Measurements from ENCODE around the gene CDKAL1.

The CDKAL1 gene

DNA sequence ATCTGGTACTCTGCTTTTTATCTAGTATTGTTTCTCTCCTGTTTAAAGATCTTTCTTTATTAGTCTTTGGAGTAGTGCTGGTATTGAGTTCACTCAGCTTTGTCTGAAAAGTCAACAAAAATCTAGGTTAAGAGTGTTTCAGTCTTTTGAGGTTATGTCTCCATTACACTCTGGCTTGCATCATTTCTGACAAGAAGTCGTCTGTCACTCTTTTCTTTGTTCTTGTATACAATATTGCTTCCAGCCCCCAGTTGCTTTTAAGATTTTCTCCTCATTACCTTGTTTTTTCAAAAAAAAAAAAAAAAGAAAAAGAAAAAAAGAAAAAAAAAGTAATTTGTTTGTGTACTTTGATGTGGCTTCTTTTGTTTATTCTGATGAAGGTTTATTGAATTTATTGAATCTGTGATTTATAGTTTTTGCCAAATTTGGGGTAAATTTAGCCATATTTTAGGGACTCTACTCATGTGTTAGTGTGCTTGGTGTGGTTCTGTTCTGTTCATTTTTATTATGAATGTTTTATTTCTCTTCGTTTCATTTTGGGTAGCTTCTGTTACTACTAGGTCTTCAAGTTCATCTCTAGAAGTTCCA is 408.9 kb downstream of the CDKAL1 start:
- Histone ChIP-seq H3K9ac (ENCODE audit: low read depth, low read length) (no peak overlapping the region), H3K4me1 (ENCODE audit: insufficient read depth, low read length) (peaks cover 7% of the 10 kb centered on the region; the same call in 1 of the 2 replicates), H3K9me3 (ENCODE audit: control insufficient read depth, insufficient read depth, low read length) (no peaks in the 10 kb centered on the region), H3K36me3 (ENCODE audit: insufficient read depth, low read length) (no peaks in the 10 kb centered on the region)

DNA sequence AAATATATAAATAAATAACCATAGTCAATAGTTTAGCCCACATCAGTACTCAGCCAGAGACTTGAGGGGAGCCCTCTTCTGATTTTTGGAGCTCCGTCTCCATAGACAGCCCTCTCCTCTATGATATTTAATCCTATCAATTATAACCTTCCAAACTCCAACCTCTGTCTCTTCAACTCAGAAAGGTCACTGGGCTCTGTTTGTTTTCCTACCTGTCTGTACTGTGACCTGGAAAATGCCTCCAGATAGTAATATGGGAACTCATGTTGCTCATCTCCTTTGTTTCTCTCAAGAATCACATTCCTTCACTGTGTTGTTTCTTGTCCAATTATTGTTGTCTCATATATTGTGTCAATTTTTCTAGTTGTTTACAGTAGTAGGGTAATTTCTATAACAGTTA is 409.7 kb downstream of the CDKAL1 start:
- Histone ChIP-seq H3K36me3 (ENCODE audit: insufficient read depth, low read length) (no peaks in the 10 kb centered on the region), H3K4me1 (ENCODE audit: insufficient read depth, low read length) (peaks cover 5% of the 10 kb centered on the region; the same call in 1 of the 2 replicates), H3K9ac (ENCODE audit: low read depth, low read length) (no peak overlapping the region), H3K9me3 (ENCODE audit: control insufficient read depth, insufficient read depth, low read length) (no peaks in the 10 kb centered on the region)

DNA sequence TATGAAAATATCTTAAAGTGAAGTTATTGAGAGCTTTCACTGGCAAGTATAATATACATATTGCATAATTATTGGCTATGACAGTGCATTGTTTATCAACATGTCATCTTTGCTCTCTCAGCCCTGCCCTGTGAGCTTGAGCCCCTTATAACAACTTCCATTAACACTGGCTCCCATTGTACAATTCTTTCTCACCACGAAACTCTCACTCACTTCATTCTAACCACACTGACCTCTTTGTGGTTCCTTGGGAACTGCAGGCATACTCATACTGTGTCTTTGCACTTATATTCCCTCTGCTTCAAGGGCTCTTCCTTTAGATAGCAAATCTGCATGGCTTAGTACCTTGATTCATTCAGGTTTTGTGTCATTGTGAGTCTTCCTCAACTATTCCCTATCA is 411.8 kb downstream of the CDKAL1 start:
- Histone ChIP-seq H3K36me3 (ENCODE audit: insufficient read depth, low read length) (no peaks in the 10 kb centered on the region), H3K9ac (ENCODE audit: low read depth, low read length) (no peak overlapping the region), H3K4me1 (ENCODE audit: insufficient read depth, low read length) (no peaks in the 10 kb centered on the region), H3K9me3 (ENCODE audit: control insufficient read depth, insufficient read depth, low read length) (no peaks in the 10 kb centered on the region)

DNA sequence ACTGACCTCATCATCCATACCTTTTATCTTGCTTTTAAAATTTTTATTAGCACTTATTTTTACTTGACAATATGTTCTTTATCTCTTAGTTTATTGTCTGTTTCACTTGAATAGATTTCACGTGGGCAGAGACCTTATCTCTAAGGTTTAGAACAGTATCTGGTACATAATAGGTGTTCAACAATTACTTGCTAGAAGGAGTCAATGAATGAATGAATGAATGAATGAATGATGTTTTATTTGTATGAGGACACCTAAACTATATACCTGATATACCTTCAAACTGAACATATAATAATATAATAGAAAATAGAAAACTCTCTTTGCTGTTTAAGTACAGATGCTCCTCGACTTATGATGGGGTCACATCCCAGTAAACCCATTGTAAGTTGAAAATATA is 412.6 kb downstream of the CDKAL1 start:
- H3K9me3 ChIP-seq (ENCODE audit: control insufficient read depth, insufficient read depth, low read length): no peaks in the 10 kb centered on the region
- no peaks in the 10 kb centered on the region for H3K36me3 ChIP-seq (ENCODE audit: insufficient read depth, low read length)
- no peak overlapping the region for H3K9ac ChIP-seq (ENCODE audit: low read depth, low read length)
- no peaks in the 10 kb centered on the region for H3K4me1 ChIP-seq (ENCODE audit: insufficient read depth, low read length)

DNA sequence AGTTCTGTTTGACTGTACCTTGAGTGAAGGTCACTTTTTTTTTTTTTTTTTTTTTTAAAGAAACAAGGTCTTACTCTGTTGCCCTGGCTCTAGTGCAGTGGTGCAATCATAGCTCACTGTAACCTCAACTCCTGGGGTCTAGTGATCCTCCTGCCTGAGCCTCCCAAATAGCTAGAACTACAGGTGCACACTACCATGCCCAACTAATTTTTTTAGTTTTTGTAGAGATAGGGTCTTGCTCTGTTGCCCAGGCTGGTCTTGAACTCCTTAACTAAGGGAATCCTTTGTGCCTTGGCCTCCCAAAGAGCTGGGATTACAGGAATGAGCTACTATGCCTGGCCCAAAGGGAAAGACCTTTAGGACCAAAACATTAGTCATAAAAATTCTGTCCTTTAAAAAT is 413.7 kb downstream of the CDKAL1 start:
- H3K4me1 ChIP-seq (ENCODE audit: insufficient read depth, low read length): peaks cover 8% of the 10 kb centered on the region
- no peaks in the 10 kb centered on the region for H3K36me3 ChIP-seq (ENCODE audit: insufficient read depth, low read length)
- no peaks in the 10 kb centered on the region for H3K9me3 ChIP-seq (ENCODE audit: control insufficient read depth, insufficient read depth, low read length)
- no peak overlapping the region for H3K9ac ChIP-seq (ENCODE audit: low read depth, low read length)

DNA sequence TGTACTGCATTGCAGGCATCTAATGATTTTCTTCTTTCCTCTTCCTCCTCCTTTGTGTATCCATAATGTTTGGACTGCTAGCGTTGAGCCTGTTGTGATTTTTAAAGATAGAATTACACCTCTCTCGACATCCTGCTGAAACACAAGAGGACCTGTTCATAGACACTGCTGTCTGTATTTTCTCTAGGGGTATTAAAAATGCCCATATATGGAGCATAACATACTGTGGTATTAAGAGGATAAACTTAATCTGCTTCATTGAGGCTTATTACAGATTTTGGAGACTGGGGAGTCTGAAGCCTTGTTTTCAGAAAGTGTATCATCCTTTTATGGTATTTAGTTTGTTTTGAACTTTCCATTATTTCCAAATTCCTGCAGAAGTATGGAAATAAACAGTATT is 414.3 kb downstream of the CDKAL1 start:
- Histone ChIP-seq H3K9me3 (ENCODE audit: control insufficient read depth, insufficient read depth, low read length) (no peaks in the 10 kb centered on the region), H3K4me1 (ENCODE audit: insufficient read depth, low read length) (peaks cover 13% of the 10 kb centered on the region), H3K9ac (ENCODE audit: low read depth, low read length) (no peak overlapping the region), H3K36me3 (ENCODE audit: insufficient read depth, low read length) (no peaks in the 10 kb centered on the region)

DNA sequence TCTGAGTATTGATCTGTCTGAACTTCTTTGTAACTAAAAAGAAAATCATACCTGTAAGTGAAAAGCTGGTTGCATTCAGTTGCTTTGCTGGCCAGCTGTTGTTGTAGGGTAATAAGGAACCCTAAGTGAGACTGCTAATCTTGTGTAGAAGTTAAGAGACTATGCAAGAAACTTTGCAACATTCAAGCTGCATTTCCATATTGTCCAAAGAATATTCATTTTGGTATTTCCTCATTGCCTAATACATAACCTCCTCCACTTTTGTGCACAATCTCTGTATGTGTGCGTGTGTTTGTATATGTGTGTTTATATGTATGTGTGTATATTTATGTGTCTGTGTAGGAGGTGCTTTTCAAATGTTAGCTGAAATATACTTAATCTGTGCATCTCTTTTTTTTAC is 414.9 kb downstream of the CDKAL1 start:
- Histone ChIP-seq H3K4me1 (ENCODE audit: insufficient read depth, low read length) (peaks cover 15% of the 10 kb centered on the region), H3K36me3 (ENCODE audit: insufficient read depth, low read length) (no peaks in the 10 kb centered on the region), H3K9me3 (ENCODE audit: control insufficient read depth, insufficient read depth, low read length) (no peaks in the 10 kb centered on the region), H3K9ac (ENCODE audit: low read depth, low read length) (no peak overlapping the region)

DNA sequence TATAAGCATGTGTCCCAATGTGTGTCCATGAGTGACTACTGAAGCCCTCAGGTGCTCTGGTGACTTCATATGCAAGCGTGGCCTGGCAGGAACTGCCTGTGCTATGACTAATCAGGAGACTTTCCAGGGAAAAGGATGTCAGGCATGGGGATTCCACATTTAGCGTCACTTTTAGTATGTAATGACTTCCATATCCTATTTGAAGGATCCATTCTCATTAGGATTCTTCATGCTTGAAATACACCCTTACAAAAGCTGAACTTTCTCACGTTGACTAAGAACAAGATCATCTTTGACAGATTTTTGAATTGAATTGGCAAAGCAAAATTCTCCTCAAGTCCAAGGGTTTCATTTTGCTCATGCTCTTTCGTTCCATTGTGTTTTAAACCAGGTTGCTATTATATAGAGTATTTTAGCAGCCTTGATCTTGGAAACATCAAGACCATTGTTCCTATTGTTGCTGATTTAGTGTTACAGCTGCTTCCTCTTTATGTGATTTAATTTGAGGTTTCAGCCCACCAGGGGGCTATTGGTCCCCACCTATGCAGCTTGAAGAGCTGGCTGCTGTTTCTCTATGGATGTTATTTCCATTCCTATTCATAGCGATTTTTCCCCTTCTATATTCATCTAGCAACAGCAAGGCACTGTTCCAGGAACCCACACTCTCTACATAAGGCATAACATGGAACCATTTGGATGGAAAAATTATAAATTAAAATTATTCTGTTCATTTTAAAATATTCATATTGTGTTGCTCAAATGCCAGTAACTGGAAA is 418.6 kb downstream of the CDKAL1 start:
- Histone ChIP-seq H3K36me3 (ENCODE audit: insufficient read depth, low read length) (no peaks in the 10 kb centered on the region), H3K9me3 (ENCODE audit: control insufficient read depth, insufficient read depth, low read length) (no peaks in the 10 kb centered on the region), H3K4me1 (ENCODE audit: insufficient read depth, low read length) (peaks cover 32% of the 10 kb centered on the region), H3K9ac (ENCODE audit: low read depth, low read length) (no peak overlapping the region)

DNA sequence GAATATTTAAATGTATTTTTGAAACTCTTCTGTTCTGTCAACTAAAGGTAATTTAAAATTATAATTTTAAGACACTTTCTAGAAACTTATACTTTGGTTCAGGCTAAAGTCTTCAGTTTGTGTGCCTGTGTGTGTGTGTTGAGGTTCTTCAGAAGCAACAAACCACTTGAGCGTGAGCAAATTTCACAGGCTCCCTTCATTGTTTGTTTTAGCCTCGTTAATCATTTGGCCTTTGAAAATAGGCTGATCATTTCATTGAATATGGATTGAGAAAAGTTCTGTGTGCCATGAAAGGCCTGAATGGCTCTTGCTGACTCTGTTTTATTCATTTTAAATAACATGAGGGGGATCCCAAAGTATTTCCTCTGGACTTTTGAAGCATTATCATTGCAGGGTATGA is 420.1 kb downstream of the CDKAL1 start:
- Histone ChIP-seq H3K36me3 (ENCODE audit: insufficient read depth, low read length) (no peaks in the 10 kb centered on the region), H3K4me1 (ENCODE audit: insufficient read depth, low read length) (peaks cover 32% of the 10 kb centered on the region), H3K9me3 (ENCODE audit: control insufficient read depth, insufficient read depth, low read length) (no peaks in the 10 kb centered on the region), H3K9ac (ENCODE audit: low read depth, low read length) (no peak overlapping the region)

DNA sequence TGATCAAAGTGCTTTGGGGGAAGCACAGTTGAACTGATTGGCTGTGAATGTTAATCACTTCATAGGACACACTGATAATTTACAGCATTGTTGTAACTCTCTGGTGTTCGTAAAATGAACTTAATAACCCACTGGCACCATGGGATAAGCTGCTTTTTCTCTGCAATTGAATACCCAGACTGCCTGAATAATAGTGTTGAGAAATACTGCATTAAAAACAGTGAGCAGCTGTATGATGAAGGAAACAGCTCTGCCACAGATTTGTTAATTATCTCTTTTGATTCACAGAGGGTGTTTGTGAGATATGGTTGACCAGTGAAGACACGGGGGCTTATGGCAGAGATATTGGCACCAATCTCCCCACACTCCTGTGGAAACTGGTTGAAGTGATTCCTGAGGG is 420.9 kb downstream of the CDKAL1 start:
- H3K4me1 ChIP-seq (ENCODE audit: insufficient read depth, low read length): peaks cover 35% of the 10 kb centered on the region
- H3K9ac ChIP-seq (ENCODE audit: low read depth, low read length): no peak overlapping the region
- H3K9me3 ChIP-seq (ENCODE audit: control insufficient read depth, insufficient read depth, low read length): no peaks in the 10 kb centered on the region
- no peaks in the 10 kb centered on the region for H3K36me3 ChIP-seq (ENCODE audit: insufficient read depth, low read length)

DNA sequence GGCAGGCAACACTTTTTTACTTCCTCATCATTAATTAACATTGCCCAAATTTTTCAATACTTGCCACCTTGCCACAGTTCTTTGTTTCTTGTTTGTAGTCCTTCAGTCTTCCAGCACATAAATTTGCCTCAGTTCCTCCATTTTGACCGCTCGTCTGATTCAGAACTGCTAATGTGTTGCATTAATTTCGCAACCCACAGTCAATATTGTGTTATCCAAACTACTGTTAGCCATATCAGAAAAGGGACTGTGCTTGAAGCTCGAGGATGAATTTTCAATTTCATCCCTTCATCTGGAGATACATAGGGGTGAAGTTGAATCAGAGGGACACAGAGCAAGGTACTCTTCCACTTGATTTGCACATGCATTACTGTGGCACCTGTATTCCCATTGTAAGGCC is 421.5 kb downstream of the CDKAL1 start:
- Histone ChIP-seq H3K4me1 (ENCODE audit: insufficient read depth, low read length) (peaks cover 35% of the 10 kb centered on the region), H3K9ac (ENCODE audit: low read depth, low read length) (no peak overlapping the region), H3K36me3 (ENCODE audit: insufficient read depth, low read length) (no peaks in the 10 kb centered on the region), H3K9me3 (ENCODE audit: control insufficient read depth, insufficient read depth, low read length) (no peaks in the 10 kb centered on the region)

DNA sequence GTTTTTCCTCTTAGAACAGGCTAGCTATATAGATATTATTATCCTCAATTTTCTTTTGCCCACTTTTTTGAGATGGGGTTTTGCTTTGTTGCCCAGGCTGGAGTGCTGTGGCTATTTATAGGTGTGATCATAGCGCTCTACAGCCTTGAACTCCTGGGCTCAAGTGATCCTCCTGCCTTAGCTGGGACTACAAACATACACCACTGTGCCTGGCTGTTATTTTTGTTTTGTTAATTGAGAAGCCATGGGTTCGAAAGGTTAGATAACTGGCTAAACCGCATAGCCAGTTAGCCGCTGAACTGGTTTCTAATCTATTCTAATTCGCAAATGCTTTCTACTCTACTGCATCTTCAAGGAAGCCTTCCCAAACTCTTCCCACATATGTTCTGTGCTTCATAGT is 425.8 kb downstream of the CDKAL1 start:
- H3K4me1 ChIP-seq (ENCODE audit: insufficient read depth, low read length): peaks cover 15% of the 10 kb centered on the region
- no peaks in the 10 kb centered on the region for H3K36me3 ChIP-seq (ENCODE audit: insufficient read depth, low read length)
- H3K9me3 ChIP-seq (ENCODE audit: control insufficient read depth, insufficient read depth, low read length): no peaks in the 10 kb centered on the region
- H3K9ac ChIP-seq (ENCODE audit: low read depth, low read length): no peak overlapping the region

DNA sequence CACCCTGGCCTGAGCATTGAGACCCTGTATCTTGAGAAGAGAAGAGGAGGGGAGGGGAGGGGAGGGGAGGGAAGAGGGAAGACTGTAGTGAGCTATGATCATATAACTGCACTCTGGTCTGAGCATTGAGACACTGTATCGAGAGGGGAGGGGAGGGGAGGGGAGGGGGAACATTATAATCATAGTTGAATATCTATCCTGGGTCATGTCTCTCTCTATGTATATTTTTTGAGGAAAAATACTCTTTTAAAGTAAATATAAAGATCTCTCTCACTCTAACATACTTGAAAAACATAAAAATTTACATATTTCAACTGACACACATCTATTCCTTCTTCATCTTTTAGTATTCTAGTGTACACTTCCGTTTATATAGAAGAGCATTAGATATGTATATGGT is 431.0 kb downstream of the CDKAL1 start:
- H3K9me3 ChIP-seq (ENCODE audit: control insufficient read depth, insufficient read depth, low read length): peaks cover 7% of the 10 kb centered on the region; the same call in 1 of the 2 replicates
- no peaks in the 10 kb centered on the region for H3K36me3 ChIP-seq (ENCODE audit: insufficient read depth, low read length)
- no peaks in the 10 kb centered on the region for H3K4me1 ChIP-seq (ENCODE audit: insufficient read depth, low read length)
- H3K9ac ChIP-seq (ENCODE audit: low read depth, low read length): no peak overlapping the region

DNA sequence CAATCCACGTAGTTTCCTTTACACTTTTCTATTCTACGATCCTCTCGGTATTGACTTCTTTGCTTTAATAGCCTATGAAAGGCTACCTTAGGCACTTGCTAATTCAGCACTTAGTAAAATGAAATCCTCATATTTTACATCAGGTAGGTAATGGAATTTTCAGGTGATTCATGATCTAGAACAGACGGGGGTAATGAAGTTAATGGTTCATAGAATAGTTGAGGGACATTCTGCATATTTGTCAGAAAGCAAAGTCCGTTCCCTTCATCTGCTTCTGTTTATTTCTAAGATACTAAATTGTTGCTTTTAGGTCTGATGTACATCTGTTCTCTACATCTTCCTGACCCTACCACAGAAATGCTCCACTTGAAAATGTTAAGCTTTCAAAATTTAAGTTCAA is 431.7 kb downstream of the CDKAL1 start:
- no peaks in the 10 kb centered on the region for H3K36me3 ChIP-seq (ENCODE audit: insufficient read depth, low read length)
- H3K9ac ChIP-seq (ENCODE audit: low read depth, low read length): no peak overlapping the region
- H3K9me3 ChIP-seq (ENCODE audit: control insufficient read depth, insufficient read depth, low read length): peaks cover 7% of the 10 kb centered on the region; the same call in 1 of the 2 replicates
- H3K4me1 ChIP-seq (ENCODE audit: insufficient read depth, low read length): no peaks in the 10 kb centered on the region

DNA sequence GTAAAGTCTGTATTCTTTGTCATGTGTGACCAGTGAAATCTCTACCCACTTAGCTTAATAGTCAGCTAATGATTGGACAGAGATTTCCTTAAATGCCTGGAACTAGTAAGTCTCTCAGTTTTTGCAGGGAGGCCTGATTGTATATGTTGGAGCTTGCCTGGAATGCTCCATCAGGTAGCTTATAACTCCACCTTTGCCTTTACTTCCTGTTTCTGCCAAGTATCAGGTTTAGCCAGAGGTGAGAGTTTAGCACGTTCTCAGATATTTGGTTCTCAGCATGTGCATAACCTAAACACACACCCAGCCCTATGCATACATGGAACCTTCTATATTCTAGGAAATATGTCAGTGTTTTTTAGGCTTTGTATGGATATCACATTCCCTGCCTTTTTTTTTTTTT is 435.3 kb downstream of the CDKAL1 start:
- Histone ChIP-seq H3K9ac (ENCODE audit: low read depth, low read length) (no peak overlapping the region), H3K4me1 (ENCODE audit: insufficient read depth, low read length) (no peaks in the 10 kb centered on the region), H3K36me3 (ENCODE audit: insufficient read depth, low read length) (no peaks in the 10 kb centered on the region), H3K9me3 (ENCODE audit: control insufficient read depth, insufficient read depth, low read length) (peaks cover 7% of the 10 kb centered on the region; the same call in 1 of the 2 replicates)
